Skeletal muscle tissue (tissue), 4 donors: ENCODE data around the gene DOCK4. TPM values are rescaled to one million over a fixed set of nuclear protein-coding genes. Genes with fewer than 3 reads are reported as not detected.

ENCODE experiments used
- H3K27ac ChIP-seq: one replicate; pipeline ENCODE4 v1.7.0; 2013; ENCODE audit warnings: mild to moderate bottlenecking, low read depth, low read length, inconsistent platforms
- H3K27me3 ChIP-seq, 3 donors: one replicate each; pipeline ENCODE4 v1.7.0; 2013; ENCODE audit warnings: low read length in 3 of 3; ENCODE audit not compliant: control insufficient read depth in 3 of 3, insufficient read depth in 3 of 3
- H3K36me3 ChIP-seq, 3 donors: one replicate each; pipeline ENCODE4 v1.7.0; 2013; ENCODE audit warnings: low read length in 3 of 3; ENCODE audit not compliant: control insufficient read depth in 3 of 3, insufficient read depth in 3 of 3
- H3K4me1 ChIP-seq, 3 donors: one replicate each; pipeline ENCODE4 v1.7.0; 2013; ENCODE audit warnings: low read length in 3 of 3, mild to moderate bottlenecking in 3 of 3; ENCODE audit not compliant: control insufficient read depth in 3 of 3, insufficient read depth in 3 of 3
- H3K4me3 ChIP-seq, 3 donors: one replicate each; pipeline ENCODE4 v1.7.0; 2013; ENCODE audit warnings: low read length in 3 of 3
- H3K9ac ChIP-seq, 3 donors: one replicate each; pipeline ENCODE4 v1.7.0; 2013; ENCODE audit warnings: low read length in 3 of 3, mild to moderate bottlenecking in 3 of 3, moderate library complexity in 2 of 3, low read depth in 1 of 3
- H3K9me3 ChIP-seq, 3 donors: one replicate each; pipeline ENCODE4 v1.7.0; 2013; ENCODE audit warnings: low read length in 3 of 3; ENCODE audit not compliant: control insufficient read depth in 3 of 3
- total RNA-seq: library from RNA; depleted of rRNA; stranded (reverse); fragments of >200 nt; gene quantifications from one replicate; pipeline ENCODE4 v1.2.3, GENCODE V29; 2014
- donor health status: Osteomylitis.

Gene DOCK4
- total RNA-seq, 1 donor from 2014 or later: 24.5 TPM

- Histone ChIP-seq H3K4me3 (no peak overlapping the region), H3K27ac (no peak overlapping the region), H3K36me3 (peaks cover 0 to 3% (median 3%) of the 10 kb centered on the region in 3 donors), H3K4me1 (peaks cover 13 to 24% (median 20%) of the 10 kb centered on the region in 3 donors), H3K9ac (no peak overlapping the region), H3K27me3 (no peaks in the 10 kb centered on the region), H3K9me3 (no peaks in the 10 kb centered on the region)
Observed at GRCh38 chr7:111869280-111869679, 336.9 kb downstream of the DOCK4 start.

- Histone ChIP-seq H3K4me1 (peaks cover 8 to 13% (median 12%) of the 10 kb centered on the region in 3 donors), H3K27me3 (no peaks in the 10 kb centered on the region), H3K4me3 (no peak overlapping the region), H3K27ac (no peak overlapping the region), H3K36me3 (peaks cover 0 to 10% (median 3%) of the 10 kb centered on the region in 3 donors), H3K9me3 (no peaks in the 10 kb centered on the region), H3K9ac (no peak overlapping the region)
Observed at GRCh38 chr7:111867348-111867931, 338.8 kb downstream of the DOCK4 start.

- Histone ChIP-seq H3K9ac (no peak overlapping the region), H3K4me1 (peaks cover 8 to 13% (median 12%) of the 10 kb centered on the region in 3 donors), H3K27ac (no peak overlapping the region), H3K27me3 (no peaks in the 10 kb centered on the region), H3K9me3 (no peaks in the 10 kb centered on the region), H3K36me3 (peaks cover 0 to 10% (median 3%) of the 10 kb centered on the region in 3 donors), H3K4me3 (no peak overlapping the region)
Observed at GRCh38 chr7:111866787-111867186, 339.4 kb downstream of the DOCK4 start.

- H3K9me3 ChIP-seq: no peaks in the 10 kb centered on the region
- peaks cover 0 to 12% (median 8%) of the 10 kb centered on the region in 3 donors for H3K36me3 ChIP-seq
- no peak overlapping the region for H3K9ac ChIP-seq
- no peak overlapping the region for H3K27ac ChIP-seq
- no peaks in the 10 kb centered on the region for H3K27me3 ChIP-seq
- H3K4me3 ChIP-seq: no peak overlapping the region
- peaks cover 8 to 13% (median 12%) of the 10 kb centered on the region in 3 donors for H3K4me1 ChIP-seq
Observed at GRCh38 chr7:111865430-111865829, 340.8 kb downstream of the DOCK4 start.

GRCh38 chr7:111864291-111864976 lies 341.8 kb downstream of the DOCK4 start:
- H3K4me1 ChIP-seq: peaks cover 8 to 13% (median 12%) of the 10 kb centered on the region in 3 donors
- peaks cover 0 to 17% (median 11%) of the 10 kb centered on the region in 3 donors for H3K36me3 ChIP-seq
- H3K9me3 ChIP-seq: no peaks in the 10 kb centered on the region
- H3K4me3 ChIP-seq: no peak overlapping the region
- no peak overlapping the region for H3K9ac ChIP-seq
- H3K27me3 ChIP-seq: no peaks in the 10 kb centered on the region
- no peak overlapping the region for H3K27ac ChIP-seq

- no peaks in the 10 kb centered on the region for H3K27me3 ChIP-seq
- peaks cover 0 to 14% (median 8%) of the 10 kb centered on the region in 3 donors for H3K36me3 ChIP-seq
- H3K27ac ChIP-seq: no peak overlapping the region
- H3K4me1 ChIP-seq: peaks cover 8 to 13% (median 12%) of the 10 kb centered on the region in 3 donors
- H3K9me3 ChIP-seq: no peaks in the 10 kb centered on the region
- no peak overlapping the region for H3K4me3 ChIP-seq
- H3K9ac ChIP-seq: no peak overlapping the region
Observed at GRCh38 chr7:111863269-111863668, 342.9 kb downstream of the DOCK4 start.

- Histone ChIP-seq H3K4me3 (no peak overlapping the region), H3K4me1 (no peaks in the 10 kb centered on the region), H3K36me3 (peaks cover 0 to 14% (median 8%) of the 10 kb centered on the region in 3 donors), H3K9me3 (no peaks in the 10 kb centered on the region), H3K27me3 (no peaks in the 10 kb centered on the region), H3K27ac (no peak overlapping the region), H3K9ac (no peak overlapping the region)
Observed at GRCh38 chr7:111860248-111860647, 346.0 kb downstream of the DOCK4 start.

GRCh38 chr7:111858331-111858730 lies 347.9 kb downstream of the DOCK4 start:
- Histone ChIP-seq H3K27ac (no peak overlapping the region), H3K27me3 (no peaks in the 10 kb centered on the region), H3K36me3 (peaks cover 0 to 10% (median 8%) of the 10 kb centered on the region in 3 donors), H3K4me3 (no peak overlapping the region), H3K9ac (no peak overlapping the region), H3K4me1 (no peaks in the 10 kb centered on the region), H3K9me3 (no peaks in the 10 kb centered on the region)

GRCh38 chr7:111855842-111856227 lies 350.4 kb downstream of the DOCK4 start:
- peaks cover 2 to 7% (median 7%) of the 10 kb centered on the region in 3 donors for H3K36me3 ChIP-seq
- no peak overlapping the region for H3K27ac ChIP-seq
- no peak overlapping the region for H3K4me3 ChIP-seq
- H3K4me1 ChIP-seq: no peaks in the 10 kb centered on the region
- no peaks in the 10 kb centered on the region for H3K9me3 ChIP-seq
- no peak overlapping the region for H3K9ac ChIP-seq
- no peaks in the 10 kb centered on the region for H3K27me3 ChIP-seq

- Histone ChIP-seq H3K9ac (no peak overlapping the region), H3K4me3 (no peak overlapping the region), H3K36me3 (peaks cover 1 to 4% (median 2%) of the 10 kb centered on the region in 3 donors), H3K27ac (no peak overlapping the region), H3K4me1 (no peaks in the 10 kb centered on the region), H3K9me3 (no peaks in the 10 kb centered on the region), H3K27me3 (no peaks in the 10 kb centered on the region)
Observed at GRCh38 chr7:111855161-111855841, 350.9 kb downstream of the DOCK4 start.
